Heart left ventricle (tissue), 16 donors: ENCODE measurements around the gene LRRC43. TPM values are rescaled to one million over a fixed set of nuclear protein-coding genes. Genes with fewer than 3 reads are reported as not detected.

Experiments used
- ATAC-seq, 4 donors: fragments of 200-7000 bp; cut with Tn5 transposase; one replicate each; pipeline ENCODE4 v1.9.1; 2020 to 2022; ENCODE audit warnings: moderate library complexity in 4 of 4, mild to moderate bottlenecking in 3 of 4, moderate number of reproducible peaks in 1 of 4
- DNase-seq, 5 donors: peaks; one replicate each; pipeline ENCODE4 v3.0.0-alpha.2; 2020
- H3K27ac ChIP-seq, 12 donors: fragments of 200-600 bp; sonication (generic) in 4 of 12; one replicate each; pipeline versions ENCODE4 v1.5.0 to v1.8.0; 2016 to 2022; ENCODE audit warnings: mild to moderate bottlenecking in 2 of 12
- H3K27me3 ChIP-seq, 9 donors: fragments of 200-600 bp; sonication (generic) in 2 of 9; one replicate each; pipeline versions ENCODE4 v1.5.1 to v1.8.0; 2016 to 2022; ENCODE audit warnings: mild to moderate bottlenecking in 3 of 9
- H3K36me3 ChIP-seq, 9 donors: fragments of 200-600 bp; sonication (generic) in 2 of 9; one replicate each; pipeline versions ENCODE4 v1.5.0 to v1.8.0; 2018 to 2022; ENCODE audit warnings: mild to moderate bottlenecking in 2 of 9
- H3K4me1 ChIP-seq, 12 donors: fragments of 200-600 bp; sonication (generic) in 4 of 12; one replicate each; pipeline versions ENCODE4 v1.5.0 to v1.8.0; 2016 to 2022; ENCODE audit warnings: mild to moderate bottlenecking in 3 of 12
- H3K4me3 ChIP-seq, 12 donors: fragments of 200-600 bp; sonication (generic) in 4 of 12; one replicate each; pipeline versions ENCODE4 v1.5.0 to v1.8.0; 2017 to 2022; ENCODE audit warnings: mild to moderate bottlenecking in 9 of 12, moderate library complexity in 4 of 12
- H3K9me3 ChIP-seq, 12 donors: fragments of 200-600 bp; sonication (generic) in 4 of 12; one replicate each; pipeline versions ENCODE4 v1.5.0 to v1.8.0; 2016 to 2022; ENCODE audit warnings: mild to moderate bottlenecking in 1 of 12
- CTCF ChIP-seq, 12 donors: fragments of 200-600 bp; sonication (generic) in 4 of 12; IDR thresholded peaks; one replicate each; pipeline versions ENCODE4 v1.5.0 to v1.8.0; 2018 to 2022; ENCODE audit warnings: antibody characterized with exemption in 12 of 12, mild to moderate bottlenecking in 5 of 12
- POLR2A ChIP-seq, 2 donors: fragments of 450-650 bp; IDR thresholded peaks; one replicate each; pipeline ENCODE4 v1.6.1; 2017; ENCODE audit warnings: antibody characterized with exemption in 2 of 2, mild to moderate bottlenecking in 2 of 2, moderate library complexity in 2 of 2
- WGBS, 4 donors: extraction: QIAGEN DNeasy Blood & Tissue Kit in 2 of 4; methylation state at CpG; one replicate each; pipeline versions ENCODE4 v1.1.5 to v1.1.7; 2013 to 2018; 5-methylcytosine and 5-hydroxymethylcytosine counted together
- intact Hi-C, 10 donors: fragments of 100-400 bp; cut with DNase I; formaldehyde crosslinking; loops; one replicate each; pipeline versions ENCODE4 v1.11.1 to v1.14.2; 2022
- polyA plus RNA-seq, 2 donors: library from polyadenylated mRNA; stranded (reverse); fragments of 200-250 nt; gene quantifications; one replicate each; pipeline ENCODE4 v1.2.3, GENCODE V29; 2013
- total RNA-seq, 9 donors: library from RNA; depleted of rRNA in 2 of 9; stranded (reverse); fragments of >200 nt in 2 of 9; fragmentation: NEBNext Ultra II Directional in 3 of 9; extraction: Animal tissue kit (Norgen Biotek cat#: 25700) in 3 of 9; gene quantifications; one replicate each; pipeline versions ENCODE4 v1.1.0 to v1.2.4, GENCODE V29; 2016 to 2023
- donor health status: ischemic (EF 13 %, LVEDD 7.1; RV severe dilation, severe dysfunction).
- donor health status: healthy with polysubstance abuse.
- donor health status: DM: no; HTN: yes; CAD: no.
- donor health status: DM: no; HTN: no; CAD: no.
- donor health status: ischemic (EF 25% LVEDD 6.9; RV normal size, moderate dysfunction).
- donor health status: ischemic (EF 25% LVEDD 5.7; RV mildly dilated, moderate dysfunction).
- donor health status: healthy.
- donor health status: DM: yes; HTN: yes; CAD: no.
- donor health status: ischemic (EF 35%, LVEDD 5.7; RV mildly dilated, moderate dysfunction).
- donor health status: nonischemic (EF 11% LVEDD 7.7; RV severe dilation, severe dysfunction).
- donor health status: DM: yes; HTN: yes; CAD: no.
- donor health status: PGD.
- donor health status: ischemic (EF 29% LVEDD 5.4; RV normal size, mild dysfunction).
- donor health status: nonischemic (EF 23%, LVEDD 6.1; RV moderate dilation, normal function).

LRRC43 gene
- total and polyA plus RNA-seq, 11 donors = 0.15 to 1.9 (median 0.83) TPM; not detected in 1

GRCh38 chr12:122203301-122204166 lies 20.6 kb downstream of the LRRC43 start, which contains the start of gene B3GNT4:
Gene B3GNT4 (plus strand): TSS chr12:122203709. CDS start chr12:122204619, 910 bp downstream.
- Histone ChIP-seq H3K27me3 (peaks cover 19 to 61% (median 40%) of the 10 kb centered on the region in 9 donors), H3K4me1 (peaks cover 0 to 21% (median 11%) of the 10 kb centered on the region in 12 donors), H3K4me3 (peak within 1 kb of the TSS; percentile 33 to 70 (median 58)), H3K9me3 (no peaks in the 10 kb centered on the region), H3K36me3 (peaks cover 0 to 21% (median 19%) of the 10 kb centered on the region in 9 donors), H3K27ac (no peak within 1 kb of the TSS)
- intact Hi-C loops = loop anchor here in 1 of 10 donors (10.0 kb wide), 1 partner anchor 289 kb away; the partner anchor contains the start of gene CFAP251
- ATAC-seq (peak in 3 of 4 donors; percentile 51 to 70 (median 65)), DNase-seq (peak in 4 of 5 donors; percentile 44 to 77 (median 53))
- TF ChIP-seq POLR2A (IDR thresholded peaks at IDR 0.05) (no peak), CTCF (IDR thresholded peaks at IDR 0.05) (no peak)
- 0 to 1% (median 1%) methylated on average over 28 to 104 of the region's 104 CpGs for WGBS, 4 donors

- DNase-seq = no peak
- H3K4me3 ChIP-seq = peak overlapping the region; percentile 33 to 70 (median 58)
- peaks cover 0 to 30% (median 28%) of the 10 kb centered on the region in 9 donors for H3K36me3 ChIP-seq
- ATAC-seq = no peak
- peaks cover 0 to 21% (median 11%) of the 10 kb centered on the region in 12 donors for H3K4me1 ChIP-seq
- TF ChIP-seq POLR2A (IDR thresholded peaks at IDR 0.05) (no peak), CTCF (IDR thresholded peaks at IDR 0.05) (no peak)
- no peaks in the 10 kb centered on the region for H3K9me3 ChIP-seq
- 10 to 30% (median 18%) methylated on average over 21 to 71 of the region's 71 CpGs for WGBS, 4 donors
- H3K27ac ChIP-seq = no peak overlapping the region
- intact Hi-C loops = loop anchor here in 1 of 10 donors (10.0 kb wide), 1 partner anchor 290 kb away; the partner anchor contains the start of gene CFAP251
- H3K27me3 ChIP-seq = peaks cover 19 to 55% (median 34%) of the 10 kb centered on the region in 9 donors
These were observed 21.5 kb downstream of the LRRC43 start for GRCh38 chr12:122204167-122205052.

- Histone ChIP-seq H3K27me3 (peaks cover 16 to 46% (median 34%) of the 10 kb centered on the region in 9 donors), H3K9me3 (no peaks in the 10 kb centered on the region), H3K36me3 (peaks cover 0 to 38% (median 37%) of the 10 kb centered on the region in 9 donors), H3K27ac (no peak overlapping the region), H3K4me1 (peaks cover 0 to 21% (median 11%) of the 10 kb centered on the region in 12 donors), H3K4me3 (no peak overlapping the region)
- intact Hi-C loops = loop anchor here in 1 of 10 donors (10.0 kb wide), 1 partner anchor 290 kb away; the partner anchor contains the start of gene CFAP251
- WGBS, 4 donors = 48 to 58% (median 53%) methylated on average over 23 of the region's 23 CpGs
- no peak for TF ChIP-seq POLR2A (IDR thresholded peaks at IDR 0.05)
- TF ChIP-seq CTCF (IDR thresholded peaks at IDR 0.05) = no peak
- no peak for DNase-seq
- ATAC-seq = no peak
These were observed 22.4 kb downstream of the LRRC43 start for GRCh38 chr12:122205053-122205925.
